Hematopoietic multipotent progenitor cell treated with erythropoietin and hydrocortisone succinate and interleukin-3 and kit ligand, for 15 days (in vitro differentiated cells): ENCODE results near the gene SHISA7.
"Not testable (repeated sequence)": the region's sequence is repeated elsewhere in the genome, so short reads cannot be mapped to it uniquely, and the experiment has no call there.

Experiments
- DNase-seq: peaks from one replicate; pipeline ENCODE4 v3.0.0-alpha.2; 2015; ENCODE audit warnings: low spot score

SHISA7 gene

DNA sequence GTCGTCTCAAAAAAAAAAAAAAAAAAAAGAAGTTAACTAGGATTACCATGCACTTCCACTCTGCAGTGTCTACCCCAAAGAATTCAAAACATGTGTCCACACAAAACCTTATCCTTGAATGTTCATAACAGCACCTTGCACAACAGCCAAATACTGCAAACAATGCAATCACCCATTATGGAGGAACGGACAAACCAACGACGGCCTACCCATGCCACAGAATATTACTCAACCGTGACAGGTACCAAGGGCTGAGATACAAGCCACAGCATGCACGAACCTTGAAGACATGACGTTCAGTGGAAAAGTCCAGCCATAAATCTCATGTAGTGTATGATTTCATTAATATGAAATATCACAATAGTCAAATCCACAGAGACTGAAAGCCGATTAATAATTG lies 3.0 kb upstream of the SHISA7 start:
- DNase-seq: no peak

DNA sequence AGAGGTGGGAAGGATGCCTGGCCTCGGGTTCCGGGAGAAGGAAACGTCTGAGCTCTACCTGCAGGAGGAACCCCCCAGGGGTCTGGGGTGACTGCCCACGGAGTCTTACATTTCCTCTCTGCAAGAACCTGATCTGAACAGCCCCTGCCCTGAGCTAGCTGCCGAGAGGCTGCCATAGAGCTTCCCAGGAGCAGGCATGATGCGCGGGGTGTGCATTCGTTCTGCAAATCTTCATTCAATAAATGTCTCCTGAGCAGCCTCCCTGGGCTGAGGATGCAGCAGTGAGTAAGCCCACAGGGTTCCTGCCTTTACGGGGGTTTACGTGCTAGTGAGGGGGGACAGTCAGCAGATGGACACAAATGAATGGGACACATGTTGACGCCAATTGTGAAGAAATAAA lies 1.5 kb upstream of the SHISA7 start:
- DNase-seq: no peak

DNA sequence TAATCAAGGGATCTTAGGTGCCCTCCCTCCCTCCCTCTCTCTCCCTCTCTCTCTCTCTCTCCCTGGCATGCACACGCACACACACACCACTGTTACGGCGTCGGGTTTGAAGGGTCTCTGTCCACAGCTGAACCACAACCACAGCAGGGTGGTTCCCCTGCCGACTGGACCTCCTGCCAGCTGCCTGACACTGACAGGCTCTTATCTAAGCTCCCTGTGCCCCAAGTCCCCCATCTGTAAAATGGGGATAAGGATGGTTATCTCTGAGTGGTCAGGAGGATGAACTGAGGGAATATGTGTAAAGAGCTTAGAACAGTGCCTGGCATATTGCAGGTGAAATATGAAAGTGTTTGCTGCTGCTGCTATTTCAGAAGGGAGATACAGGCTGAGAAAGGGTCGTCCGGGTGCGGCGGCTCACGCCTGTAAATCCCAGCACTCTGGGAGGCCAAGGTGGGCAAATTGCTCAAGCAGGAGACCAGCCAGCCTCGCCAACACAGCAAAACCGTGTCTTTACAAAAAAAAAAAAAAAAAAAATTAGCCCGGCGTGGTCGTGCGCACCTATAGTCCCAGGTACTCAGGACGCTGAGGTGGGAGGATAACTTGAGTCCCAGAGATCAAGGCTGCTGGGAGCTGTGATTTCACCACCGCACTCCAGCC lies 852 bp upstream of the SHISA7 start:
- peak; percentile 86 for DNase-seq

DNA sequence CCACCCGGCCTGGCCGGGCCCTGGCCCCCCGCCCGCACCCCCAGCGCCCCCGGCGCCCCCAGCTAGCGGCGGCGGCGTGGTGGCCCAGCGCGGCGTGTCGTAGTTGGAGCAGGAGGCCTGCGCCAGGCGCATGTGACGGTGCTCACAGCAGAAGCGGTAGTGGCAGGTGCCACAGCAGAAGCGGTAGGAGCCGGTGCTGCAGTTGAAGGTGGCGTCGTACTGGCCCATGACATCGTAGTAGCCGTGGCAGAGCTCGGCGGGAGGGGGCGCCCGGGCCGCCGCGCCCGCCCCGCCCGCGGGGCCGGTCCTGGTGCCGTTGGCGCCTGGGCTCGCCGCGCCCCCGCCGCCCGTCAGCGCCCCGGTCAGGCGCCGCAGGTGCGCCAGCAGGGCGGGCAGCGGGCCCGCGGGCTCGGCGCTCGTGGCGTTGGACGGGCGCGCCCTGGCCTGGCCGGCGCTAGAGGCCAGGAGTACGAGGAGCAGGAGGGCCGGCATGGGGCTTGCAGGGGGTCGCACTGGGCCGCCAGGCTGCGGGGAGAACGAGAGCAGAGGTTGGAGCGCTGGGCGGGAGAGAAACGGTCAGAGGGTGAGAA lies 633 bp downstream of the SHISA7 start:
- DNase-seq: peak; percentile 54

DNA sequence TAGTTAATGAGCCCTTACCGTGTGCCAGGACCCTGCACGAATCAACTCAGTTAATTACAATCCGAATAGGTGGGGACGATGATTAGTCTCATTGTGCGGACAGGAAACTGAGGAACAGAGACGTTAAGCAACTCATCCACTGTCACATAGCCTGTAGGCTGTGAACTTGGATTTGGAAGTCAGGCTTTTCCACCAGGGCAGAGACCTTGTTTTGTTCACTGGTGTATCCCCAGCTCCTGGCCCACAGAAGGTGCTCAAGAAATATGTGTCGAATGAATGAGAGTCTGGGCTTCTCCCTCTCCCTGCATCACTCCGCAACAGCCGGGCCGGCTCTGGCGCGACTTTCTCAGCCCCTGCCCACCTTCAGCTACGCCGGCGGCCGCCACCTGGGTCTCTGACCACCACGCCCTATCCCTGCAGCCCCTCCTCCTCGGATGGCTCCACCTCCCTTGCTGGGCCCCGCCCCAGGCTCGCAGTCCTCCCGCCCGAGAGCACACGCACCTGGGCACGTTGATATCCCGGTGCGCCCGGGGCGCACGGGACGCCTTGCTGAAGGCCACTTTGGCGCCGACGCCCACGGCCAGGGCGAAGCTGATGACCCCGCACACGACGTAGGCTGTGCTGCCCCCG lies 1.3 kb downstream of the SHISA7 start:
- DNase-seq: peak; percentile 73

DNA sequence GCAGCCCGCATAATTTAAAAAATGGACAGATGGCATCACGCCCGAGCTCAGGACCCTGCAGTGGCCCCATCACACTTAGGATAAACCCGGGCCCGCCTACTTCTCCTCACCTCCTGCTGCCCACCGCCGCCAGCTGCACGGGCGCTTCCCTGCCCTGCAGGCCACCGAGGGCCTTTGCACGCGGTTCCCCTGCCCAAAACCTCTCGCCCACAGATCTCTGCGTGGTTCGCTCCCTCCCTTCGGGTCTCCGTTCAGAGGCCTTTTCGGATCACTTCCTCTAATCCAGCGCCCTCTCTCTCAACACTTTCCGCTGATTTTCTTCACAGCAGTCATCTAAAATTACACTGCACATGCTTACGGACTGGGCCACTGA lies 1.8 kb downstream of the SHISA7 start:
- DNase-seq: no peak

DNA sequence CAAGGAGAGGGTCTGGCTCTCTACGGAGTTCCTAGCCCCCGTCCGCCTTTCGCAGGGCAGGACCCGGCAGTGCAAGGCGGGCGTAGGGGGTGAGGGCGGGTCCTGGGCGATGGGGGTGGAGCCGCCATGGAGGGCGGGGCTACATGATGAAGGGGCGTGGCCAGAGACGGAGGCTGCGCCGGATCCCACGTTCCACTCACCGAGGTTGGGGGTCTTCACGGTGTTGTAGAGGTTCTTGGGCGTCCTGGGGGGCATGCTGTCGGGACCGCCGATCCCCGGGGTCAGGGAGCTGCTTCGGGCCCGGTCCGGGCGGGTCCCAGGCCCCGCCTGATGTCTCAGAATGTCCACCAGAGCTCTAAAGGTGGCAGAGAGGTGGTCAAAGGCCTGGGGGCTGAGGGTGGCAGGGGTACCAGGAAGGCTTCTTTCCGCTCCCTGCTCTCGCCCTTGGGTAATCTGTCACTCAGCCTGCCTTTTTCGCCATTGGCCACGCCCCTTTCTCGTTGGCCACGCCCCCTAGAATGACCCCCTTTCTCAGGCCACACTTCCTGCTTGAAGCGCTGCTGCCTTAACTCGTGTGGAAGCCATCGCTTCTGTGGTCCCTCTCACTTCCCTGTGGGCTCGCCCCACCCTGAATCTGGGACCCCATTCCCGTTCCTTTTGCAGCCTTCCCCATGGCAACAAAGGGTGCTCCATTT lies 2.5 kb downstream of the SHISA7 start:
- DNase-seq: peak; percentile 54

DNA sequence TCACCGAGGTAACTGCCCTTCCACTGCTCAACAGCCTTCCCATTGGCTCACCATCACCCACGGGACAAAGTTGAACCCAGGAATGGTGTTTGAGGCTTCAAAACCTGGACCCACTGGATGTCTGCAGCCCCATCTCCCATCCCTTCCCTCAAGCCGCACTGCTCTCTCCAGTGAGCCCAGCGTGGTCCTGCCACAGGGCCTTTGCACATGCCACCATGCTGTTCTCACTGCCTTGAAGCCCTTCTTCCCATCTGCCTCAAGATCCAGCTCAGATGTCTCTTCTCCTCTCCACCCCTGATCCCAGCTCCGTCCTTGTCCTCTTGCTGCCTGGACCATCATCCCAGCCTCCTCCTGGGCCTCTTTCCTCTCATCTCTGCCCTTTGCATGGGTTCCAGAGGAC lies 4.0 kb downstream of the SHISA7 start:
- no peak for DNase-seq

DNA sequence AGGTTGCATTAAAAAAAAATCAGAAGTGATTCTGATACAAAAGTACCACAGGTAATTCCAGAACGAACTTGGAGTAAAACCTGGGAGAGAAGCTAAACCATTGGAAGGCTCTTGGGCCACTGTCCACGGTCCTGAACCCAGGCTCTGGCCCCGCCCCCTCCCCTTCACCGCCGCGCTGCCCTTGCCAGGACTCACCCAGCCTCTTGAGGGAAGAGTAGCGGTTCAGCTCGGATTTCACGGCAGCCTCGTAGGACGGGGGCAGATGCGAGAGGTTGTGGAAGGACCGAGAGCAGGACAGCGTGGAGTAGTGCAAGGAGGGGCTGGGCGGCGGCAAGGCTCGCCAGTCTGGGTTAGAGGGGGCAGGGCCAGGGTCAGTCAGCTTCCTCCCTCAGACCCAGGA lies 5.7 kb downstream of the SHISA7 start:
- DNase-seq: peak; percentile 30

DNA sequence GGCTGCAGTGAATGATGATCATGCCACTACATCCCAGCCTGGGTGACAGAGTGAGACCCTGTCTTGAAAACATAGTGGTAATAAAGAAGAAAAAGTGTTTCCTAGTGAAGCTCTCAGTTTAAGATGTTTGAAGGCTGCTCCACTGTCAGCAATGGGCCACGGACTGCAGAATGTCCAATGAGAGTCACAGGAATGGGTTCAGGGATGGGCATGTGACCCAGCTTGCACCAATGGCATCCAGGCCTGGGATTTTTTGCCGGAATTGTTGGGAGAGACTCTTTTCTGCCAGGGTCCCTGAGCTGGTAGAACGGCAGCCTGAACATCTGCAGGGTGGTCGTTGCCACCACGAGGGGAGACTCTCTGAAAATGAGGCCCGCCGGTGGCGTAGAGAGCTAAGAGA lies 6.3 kb downstream of the SHISA7 start:
- no peak for DNase-seq

DNA sequence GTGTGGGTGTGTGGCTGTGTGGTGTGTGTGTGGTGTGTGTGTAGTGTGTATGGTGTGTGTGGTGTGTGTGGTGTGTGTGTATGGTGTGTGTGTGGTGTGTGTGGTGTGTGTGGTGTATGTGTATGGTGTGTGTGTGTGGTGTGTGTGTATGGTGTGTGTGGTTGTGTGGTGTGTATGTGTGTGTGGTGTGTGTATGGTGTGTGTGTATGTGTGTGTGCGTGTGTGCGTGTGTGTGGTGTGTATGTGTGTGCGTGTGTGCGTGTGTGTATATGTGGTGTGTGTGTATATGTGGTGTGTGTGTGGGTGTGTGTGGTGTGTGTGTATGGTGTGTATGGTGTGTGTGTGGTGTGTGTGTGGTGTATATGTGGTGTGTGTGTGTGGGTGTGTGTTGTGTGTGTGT lies 8.1 kb downstream of the SHISA7 start:
- DNase-seq: no peak

DNA sequence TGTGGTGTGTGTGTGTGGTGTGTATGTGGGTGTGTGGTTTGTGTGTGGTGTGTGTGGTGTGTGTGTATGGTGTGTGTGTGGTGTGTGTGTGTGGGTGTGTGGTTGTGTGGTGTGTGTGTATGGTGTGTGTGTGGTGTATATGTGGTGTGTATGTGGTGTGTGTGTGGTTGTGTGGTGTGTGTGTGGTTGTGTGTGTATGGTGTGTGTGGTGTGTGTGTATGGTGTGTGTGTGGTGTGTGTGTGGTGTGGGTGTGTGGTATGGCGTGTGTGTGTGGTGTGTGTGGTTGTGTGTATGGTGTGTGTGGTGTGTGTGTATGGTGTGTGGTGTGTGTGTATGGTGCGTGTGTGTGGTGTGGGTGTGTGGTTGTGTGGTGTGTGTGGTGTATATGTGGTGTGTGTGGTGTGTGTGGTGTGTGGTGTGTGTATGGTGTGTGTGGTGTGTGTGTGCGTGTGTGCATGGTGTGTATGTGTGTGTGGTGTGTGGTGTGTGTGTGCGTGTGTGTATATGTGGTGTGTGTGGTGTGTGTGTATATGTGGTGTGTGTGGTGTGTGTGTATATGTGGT lies 8.7 kb downstream of the SHISA7 start:
- DNase-seq: no peak

DNA sequence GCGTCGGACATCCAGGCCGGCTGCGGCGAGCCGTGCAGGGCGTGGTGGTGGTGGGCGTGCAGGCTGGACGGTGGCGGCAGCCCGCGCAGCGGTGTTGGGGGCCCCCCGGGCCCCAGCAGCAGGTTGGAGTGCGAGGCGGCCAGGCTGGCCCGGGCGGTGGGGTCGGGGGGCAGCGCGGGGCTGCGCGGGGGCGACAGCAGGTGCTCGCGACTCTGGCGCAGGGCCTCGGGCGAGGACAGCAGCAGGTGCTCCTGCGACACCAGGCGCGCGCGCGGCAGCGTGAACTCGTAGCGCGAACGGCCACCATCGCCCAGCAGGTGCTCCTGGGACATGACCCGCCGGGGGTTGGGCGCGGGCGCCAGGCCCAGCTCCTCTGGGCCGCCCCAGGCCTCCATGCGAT lies 9.8 kb downstream of the SHISA7 start:
- DNase-seq: no peak

DNA sequence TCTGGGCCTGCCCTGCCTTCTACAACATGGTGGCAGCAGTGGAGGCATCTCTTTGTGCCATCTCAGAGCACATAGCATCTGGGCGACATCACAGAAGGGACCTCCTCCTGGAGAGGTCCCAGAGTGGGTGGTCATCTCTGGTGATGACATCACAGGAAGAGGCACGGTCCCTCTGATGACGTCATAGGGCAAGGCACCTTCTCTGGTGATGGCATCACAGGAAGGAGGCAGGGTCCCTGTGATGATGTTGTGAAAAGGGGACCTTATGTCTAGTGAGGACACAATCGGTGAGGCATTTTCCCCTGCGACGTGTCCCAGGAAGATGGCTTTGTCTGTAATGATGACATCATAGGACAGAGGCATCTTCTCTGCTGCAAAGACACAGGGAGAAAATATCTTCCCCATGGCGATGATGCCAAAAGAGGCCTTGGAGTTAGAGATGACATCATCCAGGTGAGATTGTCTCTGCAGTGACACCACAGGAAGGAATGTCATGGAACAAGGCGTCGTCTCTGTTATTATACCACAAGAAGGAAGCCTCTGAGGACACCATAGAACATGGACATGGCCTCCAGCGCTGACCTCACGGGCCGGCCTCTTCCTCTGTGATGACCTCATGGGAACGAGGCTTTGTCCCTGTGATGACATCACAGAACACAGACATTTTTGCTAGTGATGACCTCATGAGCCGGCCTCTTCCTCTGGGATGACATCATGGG lies 10.7 kb downstream of the SHISA7 start:
- no peak for DNase-seq

DNA sequence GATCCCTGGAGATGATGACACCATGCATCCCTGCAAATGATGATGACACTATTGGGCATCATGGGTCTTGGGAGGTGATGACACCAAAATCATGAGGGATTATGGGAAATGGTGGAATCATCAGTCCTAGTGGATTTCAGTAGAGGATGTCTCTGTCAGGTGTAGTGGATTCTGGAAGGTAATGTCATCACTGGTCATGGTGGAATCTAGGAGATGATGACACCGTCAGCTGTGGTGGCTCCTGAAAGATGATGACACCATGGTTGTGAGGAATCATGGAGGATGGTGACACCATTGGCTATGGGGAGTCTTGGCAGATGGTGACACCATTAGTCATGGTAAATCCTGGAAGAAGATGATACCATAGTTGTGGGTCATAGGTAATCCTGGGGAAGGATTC lies 11.9 kb downstream of the SHISA7 start:
- no peak for DNase-seq

DNA sequence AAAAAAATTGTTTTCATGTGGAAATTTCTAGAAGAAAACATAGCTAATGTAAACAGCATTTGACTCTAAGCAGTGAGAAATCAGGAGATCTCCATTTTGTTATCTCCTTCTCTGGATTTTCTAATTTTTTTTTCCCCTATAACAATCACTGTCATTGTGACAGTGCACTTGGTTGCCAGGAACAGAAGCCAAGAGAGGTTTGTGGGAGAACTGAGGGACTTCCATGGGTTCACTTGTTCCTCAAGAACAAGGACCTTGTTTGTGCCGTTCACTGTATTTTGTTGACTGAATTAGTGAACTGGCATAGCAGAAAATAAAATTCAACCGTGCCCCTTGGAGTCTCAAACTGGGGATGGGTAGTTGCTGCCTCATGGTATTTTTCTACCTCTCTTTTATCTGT lies 17.1 kb downstream of the SHISA7 start:
- no peak for DNase-seq

DNA sequence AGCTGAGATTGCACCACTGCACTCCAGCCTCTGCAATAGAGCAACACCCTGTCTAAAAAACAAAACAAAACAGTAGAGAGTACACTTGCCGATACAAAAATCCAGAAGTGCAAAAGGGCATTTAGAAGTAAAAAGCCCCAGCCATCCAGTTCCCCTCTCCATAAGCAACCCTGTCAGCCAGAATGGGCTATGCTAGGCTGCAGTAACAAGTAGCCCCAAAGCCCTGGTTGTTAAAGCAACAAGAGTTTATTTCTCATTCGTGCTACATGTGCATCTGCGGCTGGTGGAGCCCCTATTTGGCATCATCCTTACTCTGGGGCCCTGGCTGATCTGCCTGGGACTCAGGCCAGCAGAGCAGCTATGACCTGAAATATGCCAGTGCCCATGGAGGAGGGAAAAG lies 18.6 kb downstream of the SHISA7 start:
- no peak for DNase-seq

DNA sequence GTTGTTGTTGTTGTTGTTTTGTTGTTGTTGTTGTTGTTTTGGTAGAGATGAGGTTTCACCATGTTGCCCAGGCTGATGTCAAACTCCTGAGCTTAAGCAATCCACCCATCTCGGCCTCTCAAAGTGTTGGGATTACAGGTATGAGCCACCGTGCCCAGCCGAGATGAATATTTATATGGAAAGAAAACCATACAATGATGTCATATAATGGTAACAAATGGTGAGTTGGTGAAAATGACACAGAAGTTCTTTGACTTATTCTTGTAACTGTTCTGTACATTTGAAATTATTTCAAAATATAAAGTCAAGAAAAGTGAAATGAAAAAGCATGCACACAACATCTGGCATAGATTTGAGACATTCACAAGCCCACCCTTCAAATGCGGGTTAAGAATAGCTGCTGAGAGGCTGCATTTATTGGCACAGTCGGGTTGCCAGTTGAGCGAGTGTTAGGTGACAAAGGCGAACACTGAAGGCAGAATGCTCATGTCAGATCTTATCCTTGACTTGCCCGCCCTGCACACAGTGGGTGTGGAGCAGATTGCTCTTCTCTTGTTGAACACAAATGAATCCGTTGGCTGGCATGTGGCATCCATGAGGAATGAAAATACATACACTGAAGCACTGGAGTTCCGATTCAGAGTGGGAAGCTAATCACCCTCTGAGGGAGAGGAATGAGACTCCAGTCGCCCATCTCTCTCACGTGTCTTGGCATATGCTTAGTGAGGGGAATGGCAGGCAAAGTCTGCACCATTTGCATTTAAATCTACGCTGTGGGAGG lies 19.7 kb downstream of the SHISA7 start:
- DNase-seq: no peak

DNA sequence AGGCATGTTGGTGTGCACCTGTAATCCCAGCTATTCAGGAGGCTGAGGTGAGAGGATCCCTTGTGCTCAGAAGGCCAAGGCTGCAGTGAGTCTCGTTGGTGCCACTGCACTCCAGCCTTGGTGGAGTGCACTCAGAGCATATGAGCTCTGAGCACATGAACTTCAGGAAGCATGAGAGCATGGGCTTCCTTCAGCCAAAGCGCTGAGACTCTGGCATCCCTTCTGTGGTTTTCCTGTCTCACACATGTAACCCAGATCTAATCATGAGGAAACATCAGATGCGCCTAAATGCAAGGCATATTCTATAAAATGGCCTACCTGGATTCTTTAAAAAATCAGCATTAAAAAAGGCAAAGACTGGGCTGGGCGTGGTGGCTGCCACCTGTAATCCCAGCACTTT lies 21.8 kb downstream of the SHISA7 start:
- DNase-seq: not testable (repeated sequence)

DNA sequence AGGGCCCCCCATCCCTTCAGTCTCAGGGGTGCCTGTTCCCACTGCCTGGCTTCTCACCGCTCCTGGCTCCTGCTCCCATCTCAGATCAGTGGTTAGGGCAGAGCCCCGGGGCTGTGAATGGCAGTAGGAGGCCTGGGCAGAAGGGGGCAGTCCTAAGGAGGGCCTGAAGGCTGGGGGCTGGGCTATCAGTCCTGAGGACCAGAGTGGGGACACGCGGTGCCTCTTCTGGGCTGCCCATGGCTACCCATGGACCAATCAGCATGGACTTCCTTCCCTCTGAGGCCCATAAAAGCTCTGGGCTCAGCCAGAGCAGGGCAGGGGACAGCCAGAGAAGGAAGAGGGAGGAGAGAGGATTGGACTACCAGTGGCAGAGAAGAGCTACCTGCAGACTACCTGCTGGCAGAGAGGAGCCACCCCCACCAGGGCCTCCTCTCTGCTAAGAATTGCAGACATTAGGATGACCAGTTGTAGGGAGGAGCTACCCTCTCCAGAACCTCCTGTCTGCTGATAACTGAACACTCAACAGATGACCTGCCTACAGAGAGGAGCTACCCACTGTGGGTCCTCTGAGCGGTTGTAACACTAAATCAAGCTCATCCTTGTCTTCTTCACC lies 23.4 kb downstream of the SHISA7 start:
- no peak for DNase-seq

DNA sequence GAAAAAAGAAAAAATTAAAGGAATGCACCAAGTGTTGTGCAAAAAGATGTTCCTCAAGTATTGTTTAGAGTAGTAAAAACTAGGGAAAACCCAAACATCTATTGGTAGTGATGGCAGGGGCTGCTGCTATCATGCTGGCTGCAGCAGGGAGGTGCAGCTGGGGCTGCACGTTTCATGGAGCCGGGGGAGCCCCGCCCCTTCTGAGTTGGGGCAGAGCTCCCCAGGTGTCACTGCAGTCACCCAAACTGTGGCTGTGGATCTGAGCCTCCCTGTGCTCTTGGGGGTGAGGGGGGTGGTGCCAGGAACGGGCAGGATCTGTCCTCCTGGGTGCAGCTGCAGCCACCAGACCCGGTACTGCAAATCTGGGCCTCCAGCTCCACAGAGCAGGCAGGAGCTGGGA lies 24.0 kb downstream of the SHISA7 start:
- DNase-seq: no peak
